ENCODE measurements around the gene DESI2.

The DESI2 gene

DNA sequence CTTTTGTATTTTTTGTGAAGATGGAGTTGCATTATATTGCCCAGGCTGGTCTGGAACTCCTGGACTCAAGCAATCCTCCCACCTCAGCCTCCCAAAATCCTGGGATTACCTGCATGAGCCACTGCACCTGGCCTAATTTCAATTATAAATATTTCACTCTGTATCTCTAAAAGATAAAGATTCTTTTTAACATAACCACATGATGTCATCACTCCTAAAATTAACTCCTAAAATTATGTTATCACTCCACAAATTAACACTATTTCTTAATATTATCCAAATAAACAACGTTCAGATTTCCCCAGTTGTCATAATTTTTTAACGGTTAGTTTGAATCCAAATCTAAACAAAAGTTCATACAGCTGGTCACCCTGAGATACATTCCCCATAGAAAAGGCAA lies 43.0 kb downstream of the DESI2 start:
- CTCF ChIA-PET: no interaction called here
- TF ChIP-seq BHLHE40 (IDR thresholded peaks at IDR 0.05; ENCODE audit: borderline replicate concordance): no peak
- no peak for TF ChIP-seq SUZ12 (IDR thresholded peaks at IDR 0.05)

DNA sequence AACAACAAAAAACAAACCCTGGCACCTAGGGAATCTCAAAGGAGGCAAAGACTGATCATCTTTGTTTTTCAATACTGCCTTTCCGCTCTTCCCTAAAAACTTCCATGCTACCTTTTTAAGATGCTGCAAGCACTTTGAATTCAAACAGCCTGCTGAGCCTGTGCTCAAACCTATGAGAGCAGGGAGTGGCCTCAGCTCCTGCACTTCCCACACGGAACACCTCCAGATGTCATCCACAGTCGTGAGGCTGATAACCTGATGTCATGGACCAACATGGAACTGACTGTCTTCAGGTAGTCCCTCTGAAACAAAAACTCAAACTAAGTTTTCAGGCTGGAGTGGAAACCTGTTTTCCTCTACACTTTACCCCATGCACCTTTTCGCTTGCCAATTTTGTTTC lies 46.8 kb downstream of the DESI2 start:
- POLR2A ChIA-PET: no interaction called here
- no peak for TF ChIP-seq ARNT (IDR thresholded peaks at IDR 0.05)
- TF ChIP-seq SP1 (IDR thresholded peaks at IDR 0.05): no peak
- TF ChIP-seq, protein P1, sequence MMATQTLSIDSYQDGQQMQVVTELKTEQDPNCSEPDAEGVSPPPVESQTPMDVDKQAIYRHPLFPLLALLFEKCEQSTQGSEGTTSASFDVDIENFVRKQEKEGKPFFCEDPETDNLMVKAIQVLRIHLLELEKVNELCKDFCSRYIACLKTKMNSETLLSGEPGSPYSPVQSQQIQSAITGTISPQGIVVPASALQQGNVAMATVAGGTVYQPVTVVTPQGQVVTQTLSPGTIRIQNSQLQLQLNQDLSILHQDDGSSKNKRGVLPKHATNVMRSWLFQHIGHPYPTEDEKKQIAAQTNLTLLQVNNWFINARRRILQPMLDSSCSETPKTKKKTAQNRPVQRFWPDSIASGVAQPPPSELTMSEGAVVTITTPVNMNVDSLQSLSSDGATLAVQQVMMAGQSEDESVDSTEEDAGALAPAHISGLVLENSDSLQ (IDR thresholded peaks at IDR 0.05): no peak
- no peak for TF ChIP-seq HDGF (IDR thresholded peaks at IDR 0.05; ENCODE audit: borderline replicate concordance)
- no peak for TF ChIP-seq SUZ12 (IDR thresholded peaks at IDR 0.05)
- TF ChIP-seq LEF1 (IDR thresholded peaks at IDR 0.05; ENCODE audit: borderline replicate concordance): no peak
- no peak for TF ChIP-seq ELF4 (IDR thresholded peaks at IDR 0.05)
- TF ChIP-seq FOXK2 (IDR thresholded peaks at IDR 0.05): no peak
- no peak for TF ChIP-seq FOXA1 (IDR thresholded peaks at IDR 0.05)
- no peak for TF ChIP-seq ZNF384 (IDR thresholded peaks at IDR 0.05)
- TF ChIP-seq CTBP1 (IDR thresholded peaks at IDR 0.05; ENCODE audit: borderline replicate concordance): no peak
- DNase-seq (ENCODE audit: extremely low spot score): no peak
- CTCF ChIA-PET: no interaction called here

More for the DNA sequence above, 43.0 kb downstream of the DESI2 start:
- DNase-seq (ENCODE audit: extremely low spot score): no peak
- POLR2A ChIA-PET: no interaction called here

DNA sequence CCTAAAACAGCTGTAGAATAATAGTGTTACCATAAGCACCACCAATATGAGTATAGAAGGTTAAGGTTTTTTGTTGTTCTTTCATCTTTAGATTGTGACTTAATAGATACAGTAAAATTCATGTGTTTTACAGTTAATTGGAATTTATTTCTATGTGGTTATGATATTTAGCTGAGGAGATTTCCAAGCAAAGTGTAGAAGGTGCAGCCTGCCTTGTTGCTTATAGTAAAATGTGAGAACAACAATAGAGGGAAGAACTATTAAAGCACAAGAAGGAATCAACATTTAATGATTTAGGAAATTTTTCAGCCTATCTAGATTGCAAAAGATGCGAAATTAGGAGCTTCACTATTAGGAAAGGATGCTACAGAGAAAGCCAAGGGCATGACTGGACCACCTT lies 47.9 kb downstream of the DESI2 start:
- POLR2A ChIA-PET: no interaction called here

DNA sequence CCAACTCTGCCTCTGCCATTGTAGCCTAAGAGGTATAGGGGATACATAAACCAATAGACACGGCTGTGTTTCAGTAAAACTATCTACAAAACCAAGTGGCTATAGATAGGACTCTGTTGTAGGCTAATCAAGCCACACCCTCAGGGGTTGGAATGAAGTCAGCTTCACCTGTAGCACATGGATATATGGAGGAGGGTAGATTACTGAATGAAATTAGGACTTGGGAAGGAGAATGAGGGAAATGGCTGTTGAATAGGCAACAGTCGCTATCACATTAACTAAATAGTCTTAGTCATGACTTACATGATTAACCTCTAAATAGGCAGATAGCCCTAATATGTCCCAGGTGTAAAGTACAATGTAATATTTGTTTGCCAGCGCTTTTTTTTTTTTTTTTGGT lies 49.7 kb downstream of the DESI2 start:
- POLR2A ChIA-PET: no interaction called here
- CTCF ChIA-PET: no interaction called here
- TF ChIP-seq HDGF (IDR thresholded peaks at IDR 0.05; ENCODE audit: borderline replicate concordance) (no peak), L3MBTL2 (conservative IDR thresholded peaks at IDR 0.05) (no peak), SUZ12 (IDR thresholded peaks at IDR 0.05) (no peak), ZNF384 (IDR thresholded peaks at IDR 0.05) (no peak), ELF4 (IDR thresholded peaks at IDR 0.05) (no peak), TARDBP (IDR thresholded peaks at IDR 0.05) (no peak), FOXA1 (IDR thresholded peaks at IDR 0.05) (no peak), SP1 (IDR thresholded peaks at IDR 0.05) (no peak), ARNT (IDR thresholded peaks at IDR 0.05) (no peak), BHLHE40 (IDR thresholded peaks at IDR 0.05; ENCODE audit: borderline replicate concordance) (no peak), CTBP1 (IDR thresholded peaks at IDR 0.05; ENCODE audit: borderline replicate concordance) (no peak), FOXM1 (IDR thresholded peaks at IDR 0.05; ENCODE audit: borderline replicate concordance) (no peak)
- TF ChIP-seq, protein P1 (IDR thresholded peaks at IDR 0.05): no peak
- no peak for DNase-seq (ENCODE audit: extremely low spot score)

More for the DNA sequence above, 47.9 kb downstream of the DESI2 start:
- CTCF ChIA-PET: interaction anchor here (0.6 kb wide), 1 partner anchor 9 kb away, joined by 4 read pairs; no protein-coding TSS in a partner anchor
- TF ChIP-seq TARDBP (IDR thresholded peaks at IDR 0.05): no peak
- no peak for TF ChIP-seq L3MBTL2 (conservative IDR thresholded peaks at IDR 0.05)
- TF ChIP-seq, protein P1 (IDR thresholded peaks at IDR 0.05): no peak
- no peak for TF ChIP-seq ELF4 (IDR thresholded peaks at IDR 0.05)
- no peak for TF ChIP-seq LEF1 (IDR thresholded peaks at IDR 0.05; ENCODE audit: borderline replicate concordance)
- no peak for TF ChIP-seq ARNT (IDR thresholded peaks at IDR 0.05)
- no peak for TF ChIP-seq SUZ12 (IDR thresholded peaks at IDR 0.05)
- no peak for TF ChIP-seq HDGF (IDR thresholded peaks at IDR 0.05; ENCODE audit: borderline replicate concordance)
- TF ChIP-seq FOXK2 (IDR thresholded peaks at IDR 0.05): no peak
- no peak for TF ChIP-seq FOXA1 (IDR thresholded peaks at IDR 0.05)
- TF ChIP-seq ZNF384 (IDR thresholded peaks at IDR 0.05): no peak
- no peak for TF ChIP-seq CTBP1 (IDR thresholded peaks at IDR 0.05; ENCODE audit: borderline replicate concordance)
- no peak for DNase-seq (ENCODE audit: extremely low spot score)

DNA sequence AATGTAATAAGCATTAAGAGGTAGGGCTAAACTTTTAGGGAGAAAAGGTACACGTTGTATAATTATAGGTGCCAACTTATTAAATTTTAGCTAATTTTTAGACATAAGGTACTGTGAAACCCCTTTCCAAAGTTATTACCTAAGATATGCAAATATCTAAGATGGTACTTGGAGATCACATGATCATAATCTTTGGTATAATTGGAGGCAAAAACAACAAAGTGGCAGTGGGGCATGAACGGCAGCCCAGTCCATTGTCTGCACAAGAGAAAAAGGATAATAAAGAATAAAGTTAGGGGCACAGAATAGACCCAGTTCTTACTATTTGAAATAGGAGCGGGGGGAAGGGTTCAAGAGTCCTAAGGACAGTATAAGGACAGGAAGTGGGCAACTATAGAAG lies 51.2 kb downstream of the DESI2 start:
- POLR2A ChIA-PET: no interaction called here

More for the DNA sequence above, 51.2 kb downstream of the DESI2 start:
- TF ChIP-seq FOXK2 (IDR thresholded peaks at IDR 0.05) (no peak), FOXM1 (IDR thresholded peaks at IDR 0.05; ENCODE audit: borderline replicate concordance) (no peak), HDGF (IDR thresholded peaks at IDR 0.05; ENCODE audit: borderline replicate concordance) (no peak), CTBP1 (IDR thresholded peaks at IDR 0.05; ENCODE audit: borderline replicate concordance) (no peak), ELF4 (IDR thresholded peaks at IDR 0.05) (no peak), BHLHE40 (IDR thresholded peaks at IDR 0.05; ENCODE audit: borderline replicate concordance) (no peak), LEF1 (IDR thresholded peaks at IDR 0.05; ENCODE audit: borderline replicate concordance) (no peak), ARNT (IDR thresholded peaks at IDR 0.05) (no peak), SP1 (IDR thresholded peaks at IDR 0.05) (no peak), NFRKB (IDR thresholded peaks at IDR 0.05) (no peak), L3MBTL2 (conservative IDR thresholded peaks at IDR 0.05) (no peak), TARDBP (IDR thresholded peaks at IDR 0.05) (no peak), SUZ12 (IDR thresholded peaks at IDR 0.05) (no peak), ZNF384 (IDR thresholded peaks at IDR 0.05) (no peak), FOXA1 (IDR thresholded peaks at IDR 0.05) (no peak)
- TF ChIP-seq, protein P1 (IDR thresholded peaks at IDR 0.05): no peak
- no peak for DNase-seq (ENCODE audit: extremely low spot score)
- CTCF ChIA-PET: no interaction called here

Measured in HEK293T (cell line).